AG09309 (cell line): ENCODE results near the gene VANGL2.

ENCODE experiments used
- DNase-seq: peaks from one replicate; pipeline ENCODE4 v3.0.0-alpha.2; 2010; ENCODE audit warnings: low read depth
- H3K4me3 ChIP-seq: 2 replicates; pipeline ENCODE4 v1.5.1; 2011; ENCODE audit warnings: mild to moderate bottlenecking, low read depth, low read length, moderate library complexity; ENCODE audit not compliant: control insufficient read depth
- CTCF ChIP-seq: IDR thresholded peaks from 2 replicates; pipeline ENCODE4 v1.5.1; 2011; ENCODE audit warnings: mild to moderate bottlenecking, low read depth, low read length, inconsistent platforms; ENCODE audit not compliant: insufficient read depth, control insufficient read depth; ENCODE audit errors: missing control alignments

VANGL2 gene

GRCh38 chr1:160454371-160455152 lies 54.2 kb downstream of the VANGL2 start:
- DNase-seq: no peak
- TF ChIP-seq CTCF: no peak
- no peak overlapping the region for H3K4me3 ChIP-seq

DNA sequence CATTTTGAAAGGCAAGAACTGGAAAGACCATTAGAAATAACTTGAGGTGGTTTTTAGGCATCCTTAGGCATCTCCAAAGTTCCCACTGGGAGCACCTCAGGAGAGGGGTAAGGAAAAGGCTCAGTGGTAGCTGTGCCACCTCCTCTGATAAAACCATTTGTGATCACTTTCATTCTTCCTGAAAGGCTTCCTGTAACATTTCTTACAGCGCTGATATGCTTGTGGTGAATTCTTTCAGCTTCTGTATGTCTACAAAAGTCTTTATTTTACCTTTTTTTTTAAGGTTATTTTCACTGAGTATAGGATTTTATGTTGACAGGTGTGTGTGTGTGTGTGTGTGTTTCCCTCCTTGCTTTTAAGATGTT lies 54.8 kb downstream of the VANGL2 start:
- no peak overlapping the region for H3K4me3 ChIP-seq
- no peak for DNase-seq
- TF ChIP-seq CTCF: no peak

- TF ChIP-seq CTCF: no peak
- no peak overlapping the region for H3K4me3 ChIP-seq
- no peak for DNase-seq
Observed at GRCh38 chr1:160459056-160459455, 58.7 kb downstream of the VANGL2 start.

GRCh38 chr1:160459687-160460086 lies 59.3 kb downstream of the VANGL2 start:
- no peak for TF ChIP-seq CTCF
- H3K4me3 ChIP-seq: no peak overlapping the region
- no peak for DNase-seq

GRCh38 chr1:160460214-160460642 lies 59.9 kb downstream of the VANGL2 start:
- DNase-seq: no peak
- no peak for TF ChIP-seq CTCF
- no peak overlapping the region for H3K4me3 ChIP-seq

- no peak overlapping the region for H3K4me3 ChIP-seq
- no peak for DNase-seq
- TF ChIP-seq CTCF: no peak
Observed at GRCh38 chr1:160460683-160461287, 60.4 kb downstream of the VANGL2 start.
